PC-9 (cell line): ENCODE measurements around the gene PPIL1. TPM values are rescaled to one million over a fixed set of nuclear protein-coding genes. Genes with fewer than 3 reads are reported as not detected.

Experiments used
- BruUV-seq: library from RNA; stranded (reverse); fragments of 400-500 nt; replicated peaks from 2 replicates; lab custom pipeline; 2021; lab: Mats Ljungman, UMichigan
- CTCF ChIA-PET: fragments of 300-600 bp; sonication (Branson Sonifier 250); formaldehyde crosslinking; loops from one replicate; lab custom pipeline; 2022; ENCODE audit warnings: antibody characterized with exemption; lab: Charles Lee
- POLR2A ChIA-PET: fragments of 300-600 bp; sonication (Branson Sonifier 250); formaldehyde crosslinking; loops from one replicate; lab custom pipeline; 2022; ENCODE audit warnings: antibody characterized with exemption; ENCODE audit not compliant: unreplicated experiment; lab: Charles Lee
- DNase-seq, 2 experiments: peaks; one replicate each; pipeline versions ENCODE4 v3.0.0 to v3.0.0-alpha.2; 2015 to 2022; ENCODE audit warnings: mixed read lengths in 1 of 2
- H2AFZ ChIP-seq: fragments of 200-600 bp; sonication (generic); 2 replicates; pipeline ENCODE4 v1.8.1; 2017; ENCODE audit warnings: antibody characterized with exemption
- H3F3A ChIP-seq: fragments of 200-600 bp; sonication (generic); 2 replicates; pipeline ENCODE4 v1.8.1; 2017; ENCODE audit warnings: antibody characterized with exemption, mild to moderate bottlenecking, low read depth; ENCODE audit not compliant: insufficient read depth
- H3K27ac ChIP-seq: fragments of 200-600 bp; sonication (generic); 2 replicates; pipeline ENCODE4 v1.6.1; 2016; ENCODE audit warnings: mixed run types
- H3K27me3 ChIP-seq: fragments of 200-600 bp; sonication (generic); 2 replicates; pipeline ENCODE4 v1.6.1; 2016; ENCODE audit warnings: low read depth, mixed run types; ENCODE audit not compliant: insufficient read depth
- H3K36me3 ChIP-seq: fragments of 200-600 bp; sonication (generic); 2 replicates; pipeline ENCODE4 v1.6.1; 2016; ENCODE audit warnings: low read depth, mixed run types
- H3K4me1 ChIP-seq: fragments of 200-600 bp; sonication (generic); replicated peaks from 2 replicates; pipeline ENCODE4 v1.6.1; 2016; ENCODE audit warnings: mixed run types; ENCODE audit not compliant: insufficient read depth
- H3K4me2 ChIP-seq: fragments of 200-600 bp; sonication (generic); 2 replicates; pipeline ENCODE4 v1.6.1; 2017; ENCODE audit warnings: mixed run types
- H3K4me3 ChIP-seq: fragments of 200-600 bp; sonication (generic); 2 replicates; pipeline ENCODE4 v1.6.1; 2016; ENCODE audit warnings: mixed run types
- H3K79me2 ChIP-seq: fragments of 200-600 bp; sonication (generic); 2 replicates; pipeline ENCODE4 v1.6.1; 2017; ENCODE audit warnings: low read depth, mixed run types
- H3K9me2 ChIP-seq: fragments of 200-600 bp; sonication (generic); 2 replicates; pipeline ENCODE4 v1.8.1; 2017; ENCODE audit warnings: mild to moderate bottlenecking; ENCODE audit not compliant: insufficient read depth
- H3K9me3 ChIP-seq: fragments of 200-600 bp; sonication (generic); 2 replicates; pipeline ENCODE4 v1.8.1; 2016; ENCODE audit warnings: low read depth; ENCODE audit not compliant: insufficient read depth
- H4K20me1 ChIP-seq: fragments of 200-600 bp; sonication (generic); 2 replicates; pipeline ENCODE4 v1.8.1; 2017; ENCODE audit not compliant: insufficient read depth
- CTCF ChIP-seq: fragments of 200-600 bp; sonication (generic); conservative IDR thresholded peaks from 2 replicates; pipeline ENCODE4 v1.6.1; 2017; ENCODE audit warnings: mixed run types, antibody characterized with exemption, mild to moderate bottlenecking, moderate library complexity
- EZH2 ChIP-seq: fragments of 200-600 bp; sonication (generic); IDR thresholded peaks from 2 replicates; pipeline ENCODE4 v1.8.0; 2017; ENCODE audit warnings: antibody characterized with exemption, low read depth
- intact Hi-C: fragments of 100-400 bp; cut with micrococcal nuclease; formaldehyde crosslinking; loops from one replicate; pipeline ENCODE4 v1.10.0; 2022; ENCODE audit not compliant: unreplicated experiment
- total RNA-seq: library from RNA; stranded (reverse); gene quantifications from 2 replicates; pipeline ENCODE4 v1.2.3, GENCODE V29; 2021

PPIL1 gene
- total RNA-seq, 1 experiment from 2014 or later: 28.4 TPM

- Histone ChIP-seq H3K9me3 (no peaks in the 10 kb centered on the region), H3K27ac (no peak overlapping the region), H3K4me3 (no peak overlapping the region), H3K27me3 (no peaks in the 10 kb centered on the region), H3K36me3 (no peaks in the 10 kb centered on the region), H4K20me1 (no peaks in the 10 kb centered on the region), H2AFZ (no peak overlapping the region), H3K4me2 (no peak overlapping the region), H3K79me2 (no peaks in the 10 kb centered on the region), H3K9me2 (no peaks in the 10 kb centered on the region), H3K4me1 (0 out of 2 replicates have a peak, but pooled peaks cover 7% of the 10 kb centered on the region), H3F3A (0 out of 2 replicates have a peak, but pooled peaks cover 7% of the 10 kb centered on the region)
- TF ChIP-seq CTCF (no peak), EZH2 (no peak)
- BruUV-seq: no TSS peak
- DNase-seq: peak; percentile 43 to 47
- ChIA-PET CTCF (interaction anchor here (0.5 kb wide), 1 partner anchor 589 kb away, joined by 4 read pairs; no protein-coding TSS in a partner anchor), POLR2A (interaction anchor here (0.6 kb wide), 1 partner anchor 36 kb away, joined by 9 read pairs; no protein-coding TSS in a partner anchor)
- intact Hi-C loops: no loop called here
Measured at GRCh38 chr6:36820700-36821580, 53.7 kb downstream of the PPIL1 start.

- no peak for TF ChIP-seq CTCF
- TF ChIP-seq EZH2: no peak
- Histone ChIP-seq H3K4me2 (no peak overlapping the region), H3K27me3 (no peaks in the 10 kb centered on the region), H3K4me3 (no peak overlapping the region), H3K79me2 (no peaks in the 10 kb centered on the region), H4K20me1 (no peaks in the 10 kb centered on the region), H3K27ac (no peak overlapping the region), H3F3A (0 out of 2 replicates have a peak, but pooled peaks cover 7% of the 10 kb centered on the region), H3K9me3 (no peaks in the 10 kb centered on the region), H3K4me1 (0 out of 2 replicates have a peak, but pooled peaks cover 7% of the 10 kb centered on the region), H3K36me3 (no peaks in the 10 kb centered on the region), H3K9me2 (no peaks in the 10 kb centered on the region), H2AFZ (no peak overlapping the region)
- ChIA-PET CTCF (no interaction called here), POLR2A (no interaction called here)
- no peak for DNase-seq
- no TSS peak for BruUV-seq
- intact Hi-C loops: no loop called here
Measured at GRCh38 chr6:36818756-36819155, 55.8 kb downstream of the PPIL1 start.

GRCh38 chr6:36817847-36818246, 56.8 kb downstream of the PPIL1 start:
- POLR2A ChIA-PET: no interaction called here
- Histone ChIP-seq H4K20me1 (no peaks in the 10 kb centered on the region), H3K36me3 (no peaks in the 10 kb centered on the region), H3K9me3 (no peaks in the 10 kb centered on the region), H2AFZ (no peak overlapping the region), H3K4me1 (0 out of 2 replicates have a peak, but pooled peaks cover 7% of the 10 kb centered on the region), H3K27me3 (no peaks in the 10 kb centered on the region), H3K4me2 (no peak overlapping the region), H3K9me2 (no peaks in the 10 kb centered on the region), H3K4me3 (no peak overlapping the region), H3F3A (0 out of 2 replicates have a peak, but pooled peaks cover 7% of the 10 kb centered on the region), H3K27ac (no peak overlapping the region), H3K79me2 (no peaks in the 10 kb centered on the region)
- BruUV-seq: no TSS peak
- DNase-seq: no peak
- intact Hi-C loops: no loop called here
- TF ChIP-seq EZH2: no peak
- no peak for TF ChIP-seq CTCF
- CTCF ChIA-PET: no interaction called here
